ENCODE data around the gene STARD13.

STARD13 gene

DNA sequence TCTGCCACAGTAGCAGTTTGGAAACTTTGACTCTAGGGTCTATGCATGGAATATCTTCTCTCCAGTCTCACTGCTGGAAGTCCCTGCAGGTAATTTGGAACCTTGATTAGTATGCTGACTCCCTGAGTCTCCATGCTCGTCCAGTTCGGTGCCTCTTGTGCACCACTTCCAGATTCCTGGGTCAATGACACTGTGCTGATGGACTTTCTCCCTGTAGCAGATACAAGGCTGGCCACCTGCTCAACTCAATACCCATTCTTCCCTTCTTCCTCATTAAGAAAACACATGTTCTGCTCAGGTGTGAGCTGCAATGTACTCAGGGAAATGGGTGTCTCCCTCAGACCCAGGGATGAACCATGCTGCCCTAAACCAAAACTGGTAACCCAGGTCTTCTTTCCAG lies 170.3 kb downstream of the STARD13 start:
- Histone ChIP-seq H3K4me3 (no peak overlapping the region), H3K27ac (no peak overlapping the region)

DNA sequence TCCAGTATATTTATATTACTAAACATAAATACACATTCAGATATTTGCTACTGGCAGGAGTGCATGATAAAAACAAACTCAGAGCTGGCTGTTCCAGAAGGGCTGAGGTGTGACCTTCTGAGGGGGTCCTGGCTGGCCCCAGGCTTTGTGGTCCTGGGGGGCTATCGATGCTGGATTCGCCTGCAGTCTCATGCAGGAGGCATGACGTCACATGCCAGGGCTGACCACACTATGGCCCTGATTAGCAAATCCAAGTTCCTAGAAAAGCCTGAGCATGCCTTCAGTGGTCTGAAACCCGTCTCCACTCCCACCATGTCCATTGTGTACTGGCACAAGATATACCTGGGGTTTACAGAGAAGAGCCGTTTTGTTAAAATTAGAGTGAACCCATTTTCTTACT lies 171.4 kb downstream of the STARD13 start:
- H3K4me3 ChIP-seq = no peak overlapping the region
- H3K27ac ChIP-seq = no peak overlapping the region

DNA sequence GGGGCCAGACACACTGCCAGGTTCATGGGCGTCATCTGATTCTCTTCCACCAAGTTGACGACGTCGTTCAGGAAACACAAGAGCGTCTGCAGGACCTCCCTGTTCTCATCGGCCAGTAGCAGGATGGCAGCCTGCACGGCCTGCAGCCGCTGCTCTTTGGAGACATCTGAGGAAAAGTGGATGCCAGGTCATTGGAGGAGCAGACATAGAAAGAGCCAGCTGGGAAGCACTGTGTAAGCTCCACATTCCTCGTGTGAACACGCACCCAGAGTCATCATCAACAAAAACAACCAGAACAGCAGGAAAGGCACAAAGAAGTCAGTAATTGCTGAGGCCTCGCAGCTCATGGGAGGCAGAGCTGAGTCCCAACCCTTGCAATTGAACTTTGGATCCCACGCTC lies 172.8 kb downstream of the STARD13 start:
- H3K27ac ChIP-seq = peak overlapping the region in 8 of 21 experiments; percentile 4 to 67 (median 20)
- no peak overlapping the region for H3K4me3 ChIP-seq

DNA sequence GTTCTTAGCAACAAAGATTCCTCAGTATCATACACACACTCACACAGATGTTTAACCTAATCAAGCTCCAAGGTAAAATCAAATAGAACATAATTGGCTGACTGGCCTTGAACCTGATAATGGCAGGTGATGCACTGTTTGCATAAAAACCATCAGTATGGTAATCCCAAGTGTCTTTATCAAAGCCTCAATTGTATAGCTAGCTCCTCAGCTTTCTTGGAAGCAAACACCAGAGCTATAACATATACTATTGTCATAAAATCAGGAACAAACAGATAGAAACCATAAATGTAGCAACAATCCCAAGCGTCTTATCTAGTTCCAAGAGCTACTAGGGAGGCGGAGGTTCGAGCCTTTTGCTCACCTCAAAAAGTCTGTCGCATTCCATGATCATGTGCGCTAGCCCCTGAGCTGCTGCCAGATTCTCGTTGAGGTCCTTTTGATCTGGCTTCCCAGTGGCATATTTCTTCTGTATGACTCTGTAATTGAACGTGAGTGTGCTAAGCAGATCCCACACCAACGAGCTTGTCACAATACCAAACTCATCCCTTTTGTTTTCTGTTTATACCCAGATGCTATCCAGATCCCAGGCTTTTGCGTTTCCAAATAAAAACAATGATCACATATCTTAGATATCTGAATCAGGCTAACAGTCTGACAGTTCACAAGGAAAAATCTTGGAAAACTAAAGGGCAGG lies 174.0 kb downstream of the STARD13 start:
- Histone ChIP-seq H3K27ac (peak overlapping the region in 15 of 21 experiments; percentile 0 to 82 (median 44)), H3K4me3 (no peak overlapping the region)

DNA sequence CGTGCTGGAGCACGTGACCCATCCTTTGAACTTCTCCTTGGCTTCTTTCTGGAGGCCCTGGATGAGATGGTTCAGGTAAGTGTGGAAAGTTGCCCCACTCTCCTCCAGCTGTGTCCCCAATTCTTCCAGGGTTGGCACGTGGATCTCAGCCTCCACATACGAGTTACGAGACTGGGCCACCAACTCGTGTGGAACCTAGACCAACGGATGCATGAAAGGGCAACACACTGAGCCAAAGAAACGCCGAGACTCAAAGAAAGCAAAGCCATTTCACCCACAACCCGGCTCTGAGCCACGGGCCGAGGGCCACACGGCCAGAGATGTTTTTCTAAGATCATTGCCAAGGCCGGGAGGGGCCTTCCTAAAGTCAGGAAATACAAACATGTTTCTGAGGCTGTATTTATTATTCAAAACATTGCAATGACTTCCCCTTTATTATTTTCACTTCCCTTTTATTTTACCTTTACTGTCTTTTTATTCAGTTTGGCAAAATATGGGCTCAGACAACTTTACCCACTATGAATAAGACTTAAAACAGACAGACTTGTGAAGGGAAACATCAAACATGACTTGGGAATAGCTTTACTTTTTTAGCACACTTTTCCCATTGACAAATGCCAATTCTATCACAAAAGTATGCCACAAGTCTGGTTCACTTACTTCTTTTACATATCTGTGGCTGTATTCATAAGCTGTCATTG lies 174.7 kb downstream of the STARD13 start:
- no peak overlapping the region for H3K4me3 ChIP-seq
- peak overlapping the region in 16 of 21 experiments; percentile 0 to 82 (median 54) for H3K27ac ChIP-seq

DNA sequence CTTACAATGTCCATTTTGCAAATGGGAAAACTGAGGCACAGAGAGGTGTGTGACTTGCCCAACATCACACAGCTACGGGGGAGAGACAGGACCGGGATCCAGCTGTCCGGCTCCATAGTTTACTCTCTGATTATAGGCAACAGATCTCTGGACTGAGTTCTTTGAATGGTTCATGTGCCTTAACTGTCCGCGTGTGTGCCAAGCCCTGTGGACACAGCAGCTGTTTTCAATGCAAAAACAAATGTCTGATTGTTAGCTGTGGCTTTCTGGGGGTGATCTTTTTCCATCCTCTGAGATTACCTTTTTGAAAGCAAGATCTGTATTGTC lies 175.2 kb downstream of the STARD13 start:
- H3K27ac ChIP-seq = peak overlapping the region in 12 of 21 experiments; percentile 0 to 82 (median 62)
- no peak overlapping the region for H3K4me3 ChIP-seq

DNA sequence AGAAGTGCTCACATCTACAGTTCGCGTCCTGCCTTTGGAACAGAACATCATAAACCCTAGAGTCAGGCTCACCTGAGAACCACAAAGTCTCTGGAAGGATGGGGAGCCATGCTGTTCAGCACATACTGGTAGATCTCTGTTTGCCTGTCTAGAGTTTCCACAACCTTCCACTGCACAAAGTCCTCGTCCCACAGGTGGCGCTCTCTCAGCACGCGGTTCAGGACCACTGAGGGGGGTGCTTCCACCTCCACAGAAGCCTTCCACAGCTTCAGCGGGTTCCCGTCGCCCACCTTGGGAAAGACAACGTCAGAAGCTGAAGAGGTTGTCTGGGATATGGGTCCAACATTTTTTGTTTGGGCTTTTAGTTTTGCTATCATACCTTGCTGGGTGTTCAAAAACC lies 175.8 kb downstream of the STARD13 start:
- Histone ChIP-seq H3K4me3 (no peak overlapping the region), H3K27ac (peak overlapping the region in 8 of 21 experiments; percentile 5 to 82 (median 31))

DNA sequence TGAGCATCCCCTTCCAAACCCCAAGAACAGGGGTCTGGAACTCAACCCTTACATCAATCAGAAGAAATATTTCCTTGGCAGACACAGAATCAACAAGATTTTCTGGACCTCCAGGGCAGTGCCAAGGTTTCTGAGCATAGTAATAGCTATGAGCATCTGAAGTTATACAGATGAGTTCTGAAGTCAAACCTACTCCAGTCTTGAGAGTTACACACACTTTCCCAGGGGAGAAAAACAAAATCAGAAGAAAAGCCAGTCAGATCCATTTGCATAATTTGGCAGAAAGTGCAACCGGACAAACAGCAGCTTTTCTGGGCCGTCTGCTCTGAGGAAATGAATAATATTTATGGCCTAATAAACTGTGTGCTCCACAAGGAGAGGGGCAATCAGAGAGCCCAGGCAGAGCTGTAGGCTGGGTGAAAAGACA lies 176.3 kb downstream of the STARD13 start:
- peak overlapping the region in 6 of 21 experiments; percentile 5 to 82 (median 26) for H3K27ac ChIP-seq
- H3K4me3 ChIP-seq = no peak overlapping the region

DNA sequence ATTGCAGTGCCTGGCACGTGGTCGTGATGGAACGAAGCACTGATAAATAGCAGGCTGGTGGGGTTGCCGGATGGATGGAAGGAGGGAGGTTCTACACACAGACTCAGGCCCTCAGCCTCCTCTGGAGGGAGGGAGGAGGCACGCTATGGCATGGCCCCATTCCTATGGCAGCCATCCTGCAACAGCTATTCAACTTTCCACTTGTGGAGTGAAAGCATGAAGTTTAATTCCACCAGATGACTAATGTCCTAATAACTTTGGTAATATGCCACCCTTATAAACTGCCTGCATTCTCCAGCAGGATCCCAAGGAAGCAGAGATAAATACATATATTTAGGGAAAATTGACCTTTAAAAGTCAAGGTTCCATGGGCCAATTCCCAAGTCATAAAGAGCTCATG lies 176.9 kb downstream of the STARD13 start:
- Histone ChIP-seq H3K4me3 (no peak overlapping the region), H3K27ac (no peak overlapping the region)

DNA sequence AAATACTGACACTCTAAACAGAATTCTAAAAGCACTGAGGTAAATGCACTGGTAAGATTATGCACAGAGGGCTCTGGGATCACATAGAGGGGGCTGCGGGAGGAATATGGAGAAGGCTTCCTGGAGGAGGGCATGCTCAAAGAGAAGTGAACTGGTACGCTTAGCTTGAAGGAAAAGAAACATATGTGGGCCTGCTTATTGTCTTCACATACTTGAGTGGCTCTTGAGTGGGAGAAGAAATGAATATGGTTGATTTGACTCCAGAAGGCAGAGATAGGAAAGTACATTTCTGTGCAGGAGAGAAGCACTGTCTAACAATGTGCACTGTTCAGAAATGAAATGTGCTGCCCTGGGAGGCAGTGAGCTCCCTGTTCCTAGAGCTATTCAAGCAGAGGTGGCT lies 178.2 kb downstream of the STARD13 start:
- Histone ChIP-seq H3K27ac (no peak overlapping the region), H3K4me3 (no peak overlapping the region)

DNA sequence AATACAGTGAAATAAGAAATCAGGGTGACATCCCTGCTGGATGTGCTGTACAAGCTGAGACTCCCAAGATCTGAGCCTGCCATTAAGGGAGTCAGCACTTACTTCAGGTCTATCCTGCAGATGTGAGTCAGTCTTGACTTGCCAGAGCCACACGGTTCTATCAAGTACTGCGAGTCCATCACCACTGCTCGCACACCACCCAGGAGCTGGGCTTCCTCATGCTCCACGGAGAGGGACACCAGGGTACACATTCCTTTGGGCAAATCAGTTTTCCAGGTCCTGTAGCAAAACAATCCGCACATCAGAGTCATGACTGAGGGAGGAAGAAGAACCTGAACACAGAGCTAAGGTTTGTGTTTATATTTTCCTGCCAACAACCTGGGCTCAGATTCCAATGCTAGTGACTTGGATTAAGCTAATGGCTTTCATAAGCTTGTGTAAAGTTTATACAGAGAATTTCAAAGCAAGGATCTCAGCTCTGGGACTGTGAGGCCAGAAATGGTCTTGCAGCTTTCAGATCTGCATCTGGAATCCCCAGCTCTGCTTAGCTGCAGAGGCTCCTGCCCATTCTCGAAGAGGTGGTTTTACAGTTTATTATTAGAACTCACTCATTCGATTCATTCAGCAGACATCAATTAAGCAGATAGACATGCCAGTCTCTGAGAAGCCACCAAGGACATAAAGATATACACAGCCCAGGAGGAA lies 178.7 kb downstream of the STARD13 start:
- H3K27ac ChIP-seq = no peak overlapping the region

DNA sequence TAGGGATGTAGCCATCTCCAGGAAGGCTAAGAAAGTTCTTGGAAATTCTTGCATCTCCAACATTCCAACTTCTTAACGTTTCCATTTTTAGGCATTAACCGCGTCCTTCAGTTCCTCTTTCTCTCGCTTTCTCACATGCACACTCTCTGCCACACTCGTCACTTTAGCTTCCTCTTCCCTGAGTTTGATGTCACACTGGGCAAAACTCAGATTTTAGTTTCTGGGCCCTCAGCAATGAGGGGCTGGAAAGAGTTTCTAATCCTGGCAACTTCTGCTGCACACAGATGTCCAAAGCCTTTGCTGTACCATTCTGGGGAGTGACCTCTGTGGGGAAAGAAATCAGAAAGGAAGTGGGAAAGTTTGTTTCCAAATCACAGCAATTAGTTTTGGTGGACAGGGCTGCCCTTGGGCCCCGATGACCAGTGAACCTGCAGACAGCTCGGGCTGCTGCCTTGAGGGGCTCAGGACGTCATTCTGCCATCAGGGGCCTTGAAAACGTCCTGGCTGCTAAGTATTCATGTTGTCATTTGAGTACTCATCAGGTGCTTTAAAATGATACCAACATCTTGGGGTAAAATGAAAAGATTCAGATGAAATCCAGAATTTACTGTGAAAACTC lies 180.1 kb downstream of the STARD13 start:
- Histone ChIP-seq H3K27ac (no peak overlapping the region), H3K4me3 (no peak overlapping the region)

More for the DNA sequence above, 178.7 kb downstream of the STARD13 start:
- H3K4me3 ChIP-seq = no peak overlapping the region

DNA sequence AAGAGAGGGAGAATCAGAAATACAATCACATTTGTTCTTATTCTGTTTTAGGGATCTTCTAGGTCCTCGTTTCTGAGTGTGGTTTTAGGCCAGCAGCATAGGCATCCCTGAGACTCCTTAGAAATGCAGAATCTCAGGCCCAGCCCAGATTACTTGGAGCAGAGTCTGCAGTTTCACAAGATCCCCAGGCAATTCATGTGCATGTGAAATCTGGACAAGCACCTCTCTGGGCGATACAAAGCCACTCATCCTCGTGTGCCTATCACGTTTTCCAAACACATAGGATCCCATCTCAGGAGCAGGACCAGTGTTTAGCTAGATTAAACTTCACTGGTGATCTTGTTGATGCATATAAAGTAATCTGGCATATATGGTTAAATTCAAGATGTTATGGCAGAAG lies 182.1 kb downstream of the STARD13 start:
- Histone ChIP-seq H3K4me3 (no peak overlapping the region), H3K27ac (no peak overlapping the region)

DNA sequence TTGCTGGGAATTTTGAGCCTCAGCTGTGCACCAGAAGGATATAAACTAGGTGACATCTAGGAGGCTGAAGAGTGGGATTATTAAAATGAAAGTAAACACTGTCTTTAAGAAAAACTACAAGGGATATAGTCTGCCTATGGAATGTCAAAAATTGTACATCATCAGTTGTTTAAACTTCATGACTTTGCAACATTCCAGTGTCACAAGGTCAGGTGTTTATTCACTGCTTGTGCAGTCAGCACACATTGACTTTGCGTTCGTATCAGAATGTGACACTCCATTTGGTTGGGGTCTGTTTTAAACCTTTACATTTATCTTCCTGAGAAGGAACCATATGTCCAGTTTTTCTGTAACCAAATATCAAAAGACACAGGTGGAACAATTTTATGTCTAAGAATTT lies 183.7 kb downstream of the STARD13 start:
- Histone ChIP-seq H3K27ac (no peak overlapping the region), H3K4me3 (no peak overlapping the region)

DNA sequence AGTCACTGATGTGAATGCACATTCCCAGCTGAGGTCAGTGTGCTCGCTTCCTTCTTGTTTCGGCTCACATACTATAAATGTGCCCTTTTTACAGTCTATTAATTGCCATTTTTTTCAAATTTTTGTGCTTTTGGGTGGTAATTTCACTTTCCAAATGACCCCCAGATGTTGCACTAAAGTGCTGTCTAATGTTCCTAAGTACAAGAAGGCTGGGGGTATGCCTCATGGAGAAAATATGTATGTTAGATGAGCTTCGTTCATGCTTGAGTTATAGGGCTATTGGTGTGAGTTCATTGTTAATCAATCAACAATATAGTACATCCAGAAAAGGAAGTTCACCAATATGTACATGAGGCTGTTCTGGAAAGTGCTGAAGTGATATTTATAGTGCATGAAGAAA lies 184.7 kb downstream of the STARD13 start:
- Histone ChIP-seq H3K27ac (no peak overlapping the region), H3K4me3 (no peak overlapping the region)

DNA sequence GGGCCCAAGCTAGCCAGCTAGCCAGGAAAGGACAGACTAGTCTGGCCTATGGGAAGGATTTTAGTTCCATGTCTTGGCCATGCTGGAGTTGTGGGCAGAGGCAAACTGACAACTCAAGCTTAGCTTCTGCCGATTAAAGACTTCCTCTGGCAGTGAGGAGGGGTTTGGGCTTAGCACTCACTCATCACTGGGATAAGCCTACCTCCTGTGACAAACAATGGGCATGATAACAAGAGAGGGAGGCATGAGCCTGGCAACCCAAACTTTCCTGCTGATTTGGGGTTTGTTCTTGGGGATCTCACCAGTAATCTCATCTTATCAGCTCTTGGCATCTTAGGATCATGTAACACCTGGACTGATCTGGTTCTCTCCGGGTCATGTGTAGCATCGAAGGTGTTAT lies 185.7 kb downstream of the STARD13 start:
- Histone ChIP-seq H3K4me3 (no peak overlapping the region), H3K27ac (no peak overlapping the region)

DNA sequence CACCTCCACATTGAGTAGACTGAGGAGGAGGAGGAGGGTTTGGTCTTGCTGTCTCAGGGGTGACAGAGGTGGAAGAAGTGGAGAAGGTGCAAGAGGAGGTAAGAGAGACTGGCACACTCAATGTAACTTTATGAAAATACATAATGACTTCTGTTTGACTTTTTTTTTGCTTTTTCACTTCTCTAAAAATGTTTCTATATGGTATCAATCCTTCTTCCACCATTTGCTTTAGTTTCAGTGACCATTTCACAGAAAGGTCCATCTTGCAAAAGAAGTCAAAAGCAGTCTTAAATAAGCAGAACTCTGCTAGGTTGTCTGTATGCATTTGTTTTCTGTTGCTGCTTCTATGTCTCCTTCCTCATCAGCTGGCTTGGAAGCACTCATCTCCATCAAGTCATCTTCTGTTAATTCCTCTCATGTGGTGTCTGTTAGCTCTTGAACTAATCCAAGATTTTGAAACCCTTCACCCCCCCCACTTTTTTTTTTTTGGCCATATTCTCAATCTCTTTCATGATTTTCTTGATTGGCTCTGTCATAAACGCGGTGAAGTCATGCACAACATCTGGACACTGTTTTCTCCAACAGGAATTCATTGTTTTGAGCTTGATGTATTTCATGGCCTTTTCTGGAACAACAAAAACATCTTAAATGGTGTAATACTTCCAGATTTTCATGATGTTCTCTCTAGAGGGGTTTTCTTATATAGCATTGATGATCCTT lies 188.5 kb downstream of the STARD13 start:
- H3K27ac ChIP-seq = no peak overlapping the region
- H3K4me3 ChIP-seq = no peak overlapping the region

DNA sequence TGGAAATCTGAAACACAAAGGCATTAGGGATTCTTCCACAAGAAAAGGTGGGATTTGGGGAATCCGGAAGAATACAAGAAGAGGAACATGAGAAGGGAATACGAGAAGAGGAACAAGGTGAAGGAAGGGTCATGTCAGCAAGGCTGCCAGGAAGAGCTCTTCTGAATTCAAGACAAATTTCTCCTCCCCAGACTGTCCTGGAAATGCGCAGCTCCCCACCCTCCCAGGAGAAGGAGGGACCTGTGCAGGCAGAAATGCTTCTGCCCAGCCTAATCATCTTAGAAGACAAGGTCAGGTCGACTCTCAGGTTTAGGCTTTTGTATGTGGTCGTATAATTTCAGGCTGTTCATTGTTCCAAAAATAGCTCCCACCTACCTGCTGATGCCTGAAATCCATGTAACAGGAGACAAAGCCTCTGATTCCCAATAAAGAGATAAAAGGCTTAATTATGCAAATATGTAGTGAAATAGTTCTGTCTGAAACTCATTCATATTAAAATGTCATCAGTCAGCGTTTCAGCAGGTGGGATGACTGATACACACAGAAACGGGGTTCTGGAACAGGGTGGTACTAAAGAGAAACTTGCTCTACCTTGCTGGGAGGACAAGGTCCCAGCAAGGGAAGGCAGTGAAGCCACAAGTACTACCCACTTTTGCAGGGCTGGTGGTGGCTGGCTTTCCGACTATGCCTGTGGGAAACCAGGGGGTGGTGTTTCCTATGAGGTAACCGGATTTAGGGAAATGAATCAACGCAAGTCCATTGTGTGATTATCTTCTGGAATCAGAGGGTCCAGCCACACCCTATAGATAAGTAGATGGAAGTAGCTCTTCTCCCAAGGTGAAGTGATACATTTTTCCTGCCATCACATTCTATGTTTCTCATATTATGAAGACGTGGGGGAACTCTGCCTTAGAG lies 193.2 kb downstream of the STARD13 start:
- Histone ChIP-seq H3K4me3 (no peak overlapping the region), H3K27ac (no peak overlapping the region)

DNA sequence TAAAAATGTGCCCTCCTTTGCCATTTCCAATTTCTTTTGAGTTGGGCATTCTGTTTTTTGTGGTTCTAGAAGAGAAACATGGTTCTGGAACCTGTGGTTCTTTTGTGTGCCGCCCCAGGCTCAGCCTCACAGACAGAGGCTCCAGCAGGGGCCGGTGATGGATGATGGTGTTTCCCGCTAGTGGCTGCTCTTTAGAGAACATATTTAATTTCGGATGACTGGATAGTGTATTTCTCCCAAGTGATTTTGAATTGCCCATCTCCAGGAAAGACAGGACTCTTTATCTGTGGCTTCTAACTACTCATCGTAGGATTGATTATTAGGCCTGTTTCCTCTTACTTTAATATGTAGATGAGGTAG lies 194.2 kb downstream of the STARD13 start:
- Histone ChIP-seq H3K27ac (no peak overlapping the region), H3K4me3 (no peak overlapping the region)

All from skin epidermis (tissue), 12 donors.